Right lobe of liver (tissue), 4 donors: Measurements from ENCODE around the gene IBA57.

ENCODE experiments used
- POLR2A ChIP-seq: fragments of 450-650 bp; IDR thresholded peaks from one replicate; pipeline ENCODE4 v1.6.1; 2017; ENCODE audit warnings: antibody characterized with exemption, mild to moderate bottlenecking
- TF ChIP-seq, protein P1 (sequence below), 4 donors: fragments of 200-600 bp in 3 of 4; fragments of 450-650 bp in 1 of 4; IDR thresholded peaks; one replicate each; pipeline versions ENCODE4 v1.5.1 to v1.8.0; 2016 to 2022; ENCODE audit warnings: antibody characterized with exemption in 4 of 4, mild to moderate bottlenecking in 2 of 4
- donor health status: DM: no; HTN: no; CAD: no.
- donor health status: DM: no; HTN: no; CAD: no.
- donor health status: DM: no; HTN: yes; CAD: no.

DNA sequence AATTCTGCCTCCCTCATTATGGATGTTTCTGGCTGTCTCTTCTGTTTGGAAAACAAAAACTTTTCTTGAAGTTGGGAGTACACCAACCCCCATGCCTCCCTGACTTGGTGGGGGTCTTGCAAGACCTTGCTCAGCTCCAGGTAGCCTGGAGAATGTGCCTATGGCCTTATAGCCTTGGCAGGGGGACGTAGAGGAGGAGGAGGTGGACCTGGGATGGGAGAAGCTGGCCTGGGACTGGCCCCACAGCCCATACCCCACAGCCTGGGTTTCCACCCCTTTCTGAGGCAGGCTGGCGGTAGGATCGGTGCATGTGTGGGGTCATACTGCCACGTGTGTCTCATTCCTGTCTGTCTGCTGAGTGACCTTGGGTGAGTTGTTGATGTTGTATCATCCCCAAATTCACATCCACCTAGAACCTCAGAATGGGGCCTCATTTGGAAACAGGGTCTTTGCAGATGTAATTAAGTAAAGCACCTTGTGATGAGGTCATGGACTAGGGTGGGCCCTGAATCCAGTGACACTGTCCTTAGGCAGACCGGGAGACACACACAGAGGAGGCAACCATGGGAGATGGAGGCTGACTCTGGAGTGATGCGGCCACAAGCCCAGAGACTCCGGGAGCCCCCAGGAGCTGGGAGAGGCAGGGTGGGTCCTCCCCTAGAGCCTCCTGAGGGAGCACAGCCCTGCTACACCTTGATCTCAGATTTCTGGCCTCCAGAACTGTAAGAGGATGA is 60.7 kb downstream of the IBA57 start:
- TF ChIP-seq, protein P1, sequence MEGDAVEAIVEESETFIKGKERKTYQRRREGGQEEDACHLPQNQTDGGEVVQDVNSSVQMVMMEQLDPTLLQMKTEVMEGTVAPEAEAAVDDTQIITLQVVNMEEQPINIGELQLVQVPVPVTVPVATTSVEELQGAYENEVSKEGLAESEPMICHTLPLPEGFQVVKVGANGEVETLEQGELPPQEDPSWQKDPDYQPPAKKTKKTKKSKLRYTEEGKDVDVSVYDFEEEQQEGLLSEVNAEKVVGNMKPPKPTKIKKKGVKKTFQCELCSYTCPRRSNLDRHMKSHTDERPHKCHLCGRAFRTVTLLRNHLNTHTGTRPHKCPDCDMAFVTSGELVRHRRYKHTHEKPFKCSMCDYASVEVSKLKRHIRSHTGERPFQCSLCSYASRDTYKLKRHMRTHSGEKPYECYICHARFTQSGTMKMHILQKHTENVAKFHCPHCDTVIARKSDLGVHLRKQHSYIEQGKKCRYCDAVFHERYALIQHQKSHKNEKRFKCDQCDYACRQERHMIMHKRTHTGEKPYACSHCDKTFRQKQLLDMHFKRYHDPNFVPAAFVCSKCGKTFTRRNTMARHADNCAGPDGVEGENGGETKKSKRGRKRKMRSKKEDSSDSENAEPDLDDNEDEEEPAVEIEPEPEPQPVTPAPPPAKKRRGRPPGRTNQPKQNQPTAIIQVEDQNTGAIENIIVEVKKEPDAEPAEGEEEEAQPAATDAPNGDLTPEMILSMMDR (IDR thresholded peaks at IDR 0.05), result no peak
- TF ChIP-seq POLR2A, result no peak
